Adrenal gland (tissue), 5 donors: ENCODE data around the gene CMC2.

Experiments
- CTCF ChIP-seq, 6 experiments: fragments of 450-650 bp in 4 of 6; fragments of 200-600 bp in 2 of 6; sonication (generic) in 1 of 6; IDR thresholded peaks; 1 replicate in 5 of 6; 2 replicates in 1 of 6; pipeline versions ENCODE4 v1.5.1 to v1.8.0; 2016 to 2021; ENCODE audit warnings: antibody characterized with exemption in 6 of 6, mild to moderate bottlenecking in 2 of 6, moderate library complexity in 1 of 6
- POLR2A ChIP-seq, 2 donors: fragments of 450-650 bp; IDR thresholded peaks; one replicate each; pipeline ENCODE4 v1.6.1; 2017; ENCODE audit warnings: antibody characterized with exemption in 2 of 2, mild to moderate bottlenecking in 2 of 2, moderate library complexity in 1 of 2
- donor health status: DM: no; HTN: no; CAD: no.

- TF ChIP-seq CTCF (IDR thresholded peaks at IDR 0.05), result no peak
- TF ChIP-seq POLR2A (IDR thresholded peaks at IDR 0.05), result no peak
Observed at GRCh38 chr16:80938879-80939260, 67.8 kb downstream of the CMC2 start.
